ENCODE measurements around the gene CDH4.

The CDH4 gene

GRCh38 chr20:61814726-61815125, 562.7 kb downstream of the CDH4 start:
- TF ChIP-seq CTCF (IDR thresholded peaks at IDR 0.05; ENCODE audit: borderline replicate concordance, control extremely low read depth, extremely low read depth, insufficient read depth, missing control alignments), result no peak
- in situ Hi-C loops (cut with MboI; ENCODE audit: low sequenced_read_pairs, unreplicated experiment), result no loop called here
- no peak for DNase-seq (ENCODE audit: low spot score)

- TF ChIP-seq CTCF (IDR thresholded peaks at IDR 0.05; ENCODE audit: borderline replicate concordance, control extremely low read depth, extremely low read depth, insufficient read depth, missing control alignments), result no peak
- in situ Hi-C loops (cut with MboI; ENCODE audit: low sequenced_read_pairs, unreplicated experiment), result no loop called here
- no peak for DNase-seq (ENCODE audit: low spot score)
Measured at GRCh38 chr20:61815176-61815575, 563.1 kb downstream of the CDH4 start.

- in situ Hi-C loops (cut with MboI; ENCODE audit: low sequenced_read_pairs, unreplicated experiment), result no loop called here
- no peak for DNase-seq (ENCODE audit: low spot score)
- TF ChIP-seq CTCF (IDR thresholded peaks at IDR 0.05; ENCODE audit: borderline replicate concordance, control extremely low read depth, extremely low read depth, insufficient read depth, missing control alignments), result no peak
Measured at GRCh38 chr20:61815678-61816077, 563.6 kb downstream of the CDH4 start.

DNA sequence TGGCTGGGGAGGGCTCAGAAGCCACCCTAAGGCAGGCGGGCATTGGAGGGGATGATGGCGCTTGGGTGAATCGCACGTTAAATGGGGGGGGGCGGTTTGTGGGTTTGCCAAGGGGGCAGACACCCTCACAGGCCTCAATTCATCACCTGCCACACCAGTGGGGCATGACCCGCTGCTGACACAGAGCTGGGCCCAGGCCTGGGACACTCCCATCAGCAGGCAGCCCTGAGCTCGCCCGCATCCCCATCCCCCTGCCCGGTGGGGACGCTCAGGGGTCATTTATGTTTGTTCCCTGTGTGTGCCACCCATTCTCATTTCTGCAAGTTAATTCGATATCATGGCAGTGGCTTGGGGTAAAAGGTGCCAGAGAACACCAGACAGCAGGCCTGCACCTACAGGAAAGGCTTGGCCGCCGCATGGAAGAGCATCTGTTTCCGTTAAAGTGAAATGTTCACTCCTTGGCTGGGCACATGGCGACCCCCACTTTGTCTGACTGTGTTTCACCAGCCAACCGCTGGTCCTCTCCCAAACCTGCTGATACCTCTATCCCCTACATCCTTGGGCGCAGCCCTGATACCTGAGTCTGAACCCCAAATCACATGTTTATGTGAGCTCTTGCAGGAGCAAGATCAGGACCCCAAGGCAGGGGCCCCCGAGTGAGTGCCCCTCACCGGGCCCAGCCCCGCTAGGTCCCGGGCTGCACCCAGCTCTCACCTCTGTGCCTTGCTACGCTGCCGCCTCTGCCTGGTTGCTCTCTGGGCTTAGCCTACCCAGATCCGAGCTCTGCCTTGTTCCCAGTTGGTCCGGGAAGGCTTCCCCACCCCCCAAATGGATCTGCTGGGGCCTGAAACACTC, 564.8 kb downstream of the CDH4 start:
- TF ChIP-seq CTCF (IDR thresholded peaks at IDR 0.05; ENCODE audit: borderline replicate concordance, control extremely low read depth, extremely low read depth, insufficient read depth, missing control alignments), result no peak
- in situ Hi-C loops (cut with MboI; ENCODE audit: low sequenced_read_pairs, unreplicated experiment), result no loop called here
- no peak for DNase-seq (ENCODE audit: low spot score)

DNA sequence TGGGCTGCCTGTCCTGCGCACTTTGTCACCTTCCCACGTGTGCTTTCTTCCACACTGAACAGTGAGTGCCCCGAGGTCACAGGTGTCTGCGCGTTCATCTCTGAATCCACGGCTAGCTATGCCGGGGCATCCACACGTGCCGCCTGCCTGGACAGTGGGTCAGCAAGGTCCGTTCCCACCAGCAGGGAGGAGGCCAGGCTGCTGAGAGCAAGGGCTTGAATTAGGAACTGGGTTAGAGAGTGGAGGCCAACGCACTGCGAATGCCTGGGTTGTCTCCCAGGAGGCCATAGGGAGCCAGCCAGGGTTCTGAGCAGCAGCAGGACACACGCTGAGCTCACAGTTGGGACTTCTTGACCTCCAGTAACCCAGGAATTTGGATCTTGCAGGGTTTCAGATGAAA, 565.5 kb downstream of the CDH4 start:
- in situ Hi-C loops (cut with MboI; ENCODE audit: low sequenced_read_pairs, unreplicated experiment), result no loop called here
- TF ChIP-seq CTCF (IDR thresholded peaks at IDR 0.05; ENCODE audit: borderline replicate concordance, control extremely low read depth, extremely low read depth, insufficient read depth, missing control alignments), result no peak

GRCh38 chr20:61818746-61819573, 566.9 kb downstream of the CDH4 start:
- in situ Hi-C loops (cut with MboI; ENCODE audit: low sequenced_read_pairs, unreplicated experiment), result no loop called here
- no peak for TF ChIP-seq CTCF (IDR thresholded peaks at IDR 0.05; ENCODE audit: borderline replicate concordance, control extremely low read depth, extremely low read depth, insufficient read depth, missing control alignments)
- DNase-seq (ENCODE audit: low spot score), result no peak

More for the DNA sequence above, 565.5 kb downstream of the CDH4 start:
- DNase-seq (ENCODE audit: low spot score), result no peak
